GM12891 (cell line): Measurements from ENCODE around the gene GNAO1.

Experiments
- POLR2A ChIP-seq: IDR thresholded peaks from 2 replicates; pipeline ENCODE4 v1.6.1; 2011; ENCODE audit warnings: low read depth, low read length, control low read depth
- POLR2AphosphoS5 ChIP-seq: IDR thresholded peaks from 2 replicates; pipeline ENCODE4 v1.6.1; 2011; ENCODE audit warnings: low read depth, low read length, control low read depth
- POU2F2 ChIP-seq: IDR thresholded peaks from 2 replicates; pipeline ENCODE4 v1.6.1; 2011; ENCODE audit warnings: low read depth, mild to moderate bottlenecking, control low read depth, low read length, moderate library complexity
- SPI1 ChIP-seq: IDR thresholded peaks from 2 replicates; pipeline ENCODE4 v1.6.1; 2011; ENCODE audit warnings: low read depth, low read length, control low read depth
- TAF1 ChIP-seq: IDR thresholded peaks from 2 replicates; pipeline ENCODE4 v1.6.1; 2011; ENCODE audit warnings: low read depth, low read length, control low read depth

DNA sequence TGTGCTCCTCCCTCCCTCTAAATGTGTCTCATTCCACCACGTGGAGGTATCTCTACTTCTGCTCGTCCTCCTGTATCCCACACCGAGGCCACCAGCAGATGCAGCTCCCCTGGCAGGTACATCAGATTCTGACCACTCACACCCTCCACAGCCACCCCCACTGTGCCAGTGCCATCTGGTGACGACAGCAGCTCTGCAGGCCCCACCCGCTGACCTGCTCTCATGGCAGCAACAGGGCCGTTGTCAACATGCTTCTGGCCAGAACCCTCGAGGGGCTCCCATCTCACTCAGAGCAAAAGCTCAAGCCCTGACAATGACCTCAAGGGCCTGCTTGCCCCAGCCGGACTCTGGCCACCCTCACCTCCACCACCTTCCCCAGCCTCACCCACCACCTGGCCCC is 140.6 kb downstream of the GNAO1 start:
- TF ChIP-seq POLR2A (no peak), POLR2AphosphoS5 (no peak), SPI1 (no peak), TAF1 (no peak), POU2F2 (no peak)
